ENCODE measurements around the gene SPTLC1.
"Not testable (repeated sequence)": the region's sequence is repeated elsewhere in the genome, so short reads cannot be mapped to it uniquely, and the experiment has no call there.

SPTLC1 gene

DNA sequence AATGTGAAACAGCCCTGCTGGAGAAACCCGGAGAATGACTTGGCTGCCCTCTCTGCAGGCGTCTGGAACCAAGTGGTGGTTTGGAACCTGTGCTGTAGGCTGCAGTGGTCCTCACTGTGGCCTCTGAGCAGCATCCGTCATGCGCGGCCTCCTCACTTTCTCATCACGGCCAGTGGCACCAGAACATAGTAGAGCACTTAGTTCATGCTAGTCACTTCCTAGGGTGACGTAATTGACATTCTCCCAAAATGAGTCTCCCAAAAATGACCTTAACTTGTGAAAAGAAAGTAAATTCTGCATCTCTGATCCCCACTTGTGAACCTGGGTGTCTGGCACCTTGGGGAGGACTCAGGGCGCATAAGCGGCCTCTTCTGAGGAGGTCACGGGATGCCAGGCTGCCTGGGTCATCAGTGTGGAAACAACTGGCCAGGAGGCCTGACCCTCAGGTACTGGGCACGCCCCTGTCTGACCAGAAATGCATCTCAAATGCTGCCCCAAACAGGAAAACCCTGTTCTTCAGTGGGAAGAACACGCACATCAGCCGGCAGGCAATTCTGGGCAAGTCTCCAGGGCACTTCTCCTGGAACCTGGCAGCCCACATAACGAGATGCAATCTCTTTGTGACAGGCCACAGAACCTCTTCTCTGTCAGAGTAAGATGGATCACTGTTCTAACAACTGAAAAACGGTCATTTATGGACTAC is 36.6 kb upstream of the SPTLC1 start:
- H3K27ac ChIP-seq (ENCODE audit: low read length), result peak overlapping the region; percentile 28
- H3K4me3 ChIP-seq (ENCODE audit: low read depth in 1 of 2, low read length in 2 of 2), result no peak overlapping the region
- H3K27me3 ChIP-seq (ENCODE audit: low read depth, low read length), result no peaks in the 10 kb centered on the region
- H3K9me3 ChIP-seq (ENCODE audit: control insufficient read depth in 1 of 2, low read length in 2 of 2), result no peaks in the 10 kb centered on the region
- H3K36me3 ChIP-seq (ENCODE audit: control insufficient read depth in 1 of 2, insufficient read depth in 2 of 2, low read length in 2 of 2), result peaks cover 0 to 4% of the 10 kb centered on the region in 2 donors
- H3K4me1 ChIP-seq (ENCODE audit: control insufficient read depth in 1 of 2, insufficient read depth in 2 of 2, low read length in 2 of 2), result peaks cover 0 to 28% of the 10 kb centered on the region in 2 donors

DNA sequence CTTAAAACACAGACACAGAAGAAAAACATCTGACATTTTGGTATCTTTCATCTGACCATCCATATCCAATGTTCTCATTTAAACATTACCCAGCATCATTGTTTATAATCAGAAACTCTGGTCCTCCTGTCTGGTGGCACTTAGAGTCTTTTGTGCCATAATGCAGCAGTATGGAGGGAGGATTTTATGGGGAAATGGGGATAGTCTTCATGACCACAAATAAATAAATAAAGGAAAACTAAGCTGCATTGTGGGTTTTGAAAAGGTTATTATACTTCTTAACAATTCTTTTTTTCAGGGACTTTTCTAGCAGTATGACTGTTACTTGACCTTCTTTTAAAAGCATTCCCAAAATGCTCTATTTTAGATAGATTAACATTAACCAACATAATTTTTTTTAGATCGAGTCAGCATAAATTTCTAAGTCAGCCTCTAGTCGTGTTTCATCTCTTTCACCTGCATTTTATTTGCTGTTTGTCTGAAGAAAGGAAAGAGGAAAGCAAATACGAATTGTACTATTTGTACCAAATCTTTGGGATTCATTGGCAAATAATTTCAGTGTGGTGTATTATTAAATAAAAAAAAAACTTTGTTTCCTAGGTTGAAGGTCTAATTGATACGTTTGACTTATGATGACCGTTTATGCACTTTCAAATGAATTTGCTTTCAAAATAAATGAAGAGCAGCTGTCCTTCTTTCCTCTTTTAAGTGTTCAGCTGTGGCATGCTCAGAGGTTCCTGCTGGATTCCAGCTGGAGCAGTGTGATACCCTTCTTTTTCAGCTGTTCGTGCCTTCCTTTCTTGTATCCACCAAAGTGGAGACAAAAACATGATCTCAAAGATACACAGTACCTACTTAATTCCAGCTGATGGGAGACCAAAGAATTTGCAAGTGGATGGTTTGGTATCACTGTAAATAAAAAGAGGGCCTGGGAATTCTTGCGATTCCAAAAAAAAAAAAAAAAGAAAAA is 35.6 kb upstream of the SPTLC1 start:
- H3K4me1 ChIP-seq (ENCODE audit: control insufficient read depth in 1 of 2, insufficient read depth in 2 of 2, low read length in 2 of 2), result peaks cover 0 to 36% of the 10 kb centered on the region in 2 donors
- H3K27me3 ChIP-seq (ENCODE audit: low read depth, low read length); H3K4me3 ChIP-seq (ENCODE audit: low read depth in 1 of 2, low read length in 2 of 2); H3K27ac ChIP-seq (ENCODE audit: low read length); H3K9me3 ChIP-seq (ENCODE audit: control insufficient read depth in 1 of 2, low read length in 2 of 2); H3K36me3 ChIP-seq (ENCODE audit: control insufficient read depth in 1 of 2, insufficient read depth in 2 of 2, low read length in 2 of 2): not testable (repeated sequence)

DNA sequence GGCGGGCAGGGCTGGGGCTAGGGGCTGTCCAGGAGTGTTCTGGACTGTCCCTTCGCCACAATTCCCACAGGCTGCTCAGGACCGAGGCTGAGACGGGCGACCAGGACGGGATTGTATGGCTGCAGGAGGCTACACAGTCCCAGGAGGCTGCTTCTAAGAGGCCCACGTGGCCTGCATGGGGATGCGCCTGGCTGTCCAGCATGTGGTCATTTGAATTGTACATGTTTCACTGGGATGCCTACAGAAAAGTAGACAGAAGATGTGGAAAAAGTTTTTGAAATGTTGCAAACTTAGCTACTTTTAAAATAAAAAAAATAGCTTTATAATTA is 32.6 kb upstream of the SPTLC1 start:
- Histone ChIP-seq H3K36me3 (ENCODE audit: control insufficient read depth in 1 of 2, insufficient read depth in 2 of 2, low read length in 2 of 2) (peaks cover 0 to 4% of the 10 kb centered on the region in 2 donors), H3K4me1 (ENCODE audit: control insufficient read depth in 1 of 2, insufficient read depth in 2 of 2, low read length in 2 of 2) (peaks cover 0 to 23% of the 10 kb centered on the region in 2 donors), H3K27me3 (ENCODE audit: low read depth, low read length) (no peaks in the 10 kb centered on the region), H3K27ac (ENCODE audit: low read length) (no peak overlapping the region), H3K9me3 (ENCODE audit: control insufficient read depth in 1 of 2, low read length in 2 of 2) (no peaks in the 10 kb centered on the region), H3K4me3 (ENCODE audit: low read depth in 1 of 2, low read length in 2 of 2) (no peak overlapping the region)

DNA sequence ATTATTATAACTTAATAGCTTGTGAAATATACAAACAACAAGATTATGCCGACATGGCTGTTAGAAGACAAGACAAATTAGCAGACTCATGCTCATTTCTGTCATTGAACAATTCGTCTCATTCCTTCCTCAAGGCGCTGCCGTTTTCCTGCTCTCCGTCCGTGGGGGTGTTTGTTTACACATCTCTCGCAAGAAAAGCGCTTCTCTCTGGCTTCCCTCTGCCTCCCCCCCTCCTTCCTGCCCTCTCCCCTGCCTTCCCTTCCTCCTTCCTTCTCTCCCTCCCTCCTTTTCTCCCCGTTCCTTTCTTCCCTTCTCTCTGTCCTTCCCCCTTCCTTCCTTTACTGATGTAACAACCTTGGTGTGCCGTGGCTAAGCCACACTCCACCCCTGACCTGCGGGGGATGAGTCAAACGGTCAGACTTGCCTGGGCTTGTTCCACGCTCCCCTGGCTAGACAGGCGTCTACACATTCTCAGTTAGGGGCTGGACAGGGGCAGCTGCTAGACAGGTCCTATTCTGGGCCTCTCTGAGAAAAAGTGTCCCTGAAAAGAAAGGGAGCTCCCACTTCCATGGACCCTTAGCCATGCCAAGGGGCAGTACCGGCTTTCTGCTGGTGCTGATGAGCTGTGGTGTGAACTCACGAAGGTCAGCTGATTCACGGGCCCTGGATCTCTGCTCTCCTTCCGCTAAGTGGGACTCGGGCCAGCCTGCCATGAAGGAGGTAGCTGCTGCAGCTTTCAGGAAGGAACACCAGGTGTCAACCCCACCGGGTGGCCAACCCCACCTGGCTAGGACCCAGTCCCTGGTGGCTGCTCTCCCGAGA is 32.0 kb upstream of the SPTLC1 start:
- H3K27ac ChIP-seq (ENCODE audit: low read length), result no peak overlapping the region
- peaks cover 0 to 4% of the 10 kb centered on the region in 2 donors for H3K36me3 ChIP-seq (ENCODE audit: control insufficient read depth in 1 of 2, insufficient read depth in 2 of 2, low read length in 2 of 2)
- no peaks in the 10 kb centered on the region for H3K27me3 ChIP-seq (ENCODE audit: low read depth, low read length)
- peak overlapping the region in 1 of 2 donors; percentile 8 for H3K4me3 ChIP-seq (ENCODE audit: low read depth in 1 of 2, low read length in 2 of 2)
- peaks cover 0 to 17% of the 10 kb centered on the region in 2 donors for H3K4me1 ChIP-seq (ENCODE audit: control insufficient read depth in 1 of 2, insufficient read depth in 2 of 2, low read length in 2 of 2)
- H3K9me3 ChIP-seq (ENCODE audit: control insufficient read depth in 1 of 2, low read length in 2 of 2), result no peaks in the 10 kb centered on the region

DNA sequence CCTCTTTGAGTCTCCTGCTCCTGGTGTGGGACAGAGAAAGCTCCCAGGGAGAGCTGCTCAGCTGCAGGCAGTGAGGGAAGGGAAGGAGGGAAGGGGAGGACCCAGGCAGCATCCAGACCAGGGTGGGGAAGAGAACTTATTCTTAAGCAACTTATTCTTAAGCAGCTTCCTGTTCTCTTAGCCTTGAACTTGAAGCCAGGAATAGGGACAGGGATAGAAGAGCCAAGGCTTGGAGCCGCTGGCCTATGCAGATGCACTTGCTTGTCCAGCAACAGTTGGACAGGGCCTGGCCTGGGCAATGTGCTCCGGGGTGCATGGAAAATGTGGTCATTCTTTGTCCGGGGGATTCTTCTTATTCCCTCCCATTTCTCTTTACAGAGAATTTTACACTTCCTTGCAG is 31.4 kb upstream of the SPTLC1 start:
- peak overlapping the region; percentile 43 for H3K27ac ChIP-seq (ENCODE audit: low read length)
- peaks cover 0 to 4% of the 10 kb centered on the region in 2 donors for H3K36me3 ChIP-seq (ENCODE audit: control insufficient read depth in 1 of 2, insufficient read depth in 2 of 2, low read length in 2 of 2)

DNA sequence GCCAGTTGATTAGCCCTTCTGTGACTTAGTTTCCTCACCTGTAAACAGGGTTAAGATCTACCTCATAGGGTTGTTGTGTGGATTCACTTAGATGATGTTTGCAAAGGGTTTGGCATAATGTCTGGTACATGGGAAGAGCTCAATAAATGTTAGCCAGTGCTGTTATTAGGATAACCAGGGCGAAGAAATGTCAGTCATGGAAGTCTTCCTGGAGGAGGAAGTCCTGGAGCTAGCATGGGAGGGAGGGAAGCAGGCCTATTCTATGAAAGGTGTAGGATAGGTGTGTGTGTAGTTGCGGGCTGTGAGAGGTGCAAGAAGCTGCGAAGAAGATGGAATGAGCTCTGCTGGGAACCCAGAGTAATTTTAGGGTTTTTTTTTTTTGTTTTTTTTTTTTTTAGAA is 30.6 kb upstream of the SPTLC1 start:
- H3K27ac ChIP-seq (ENCODE audit: low read length); H3K9me3 ChIP-seq (ENCODE audit: control insufficient read depth in 1 of 2, low read length in 2 of 2); H3K36me3 ChIP-seq (ENCODE audit: control insufficient read depth in 1 of 2, insufficient read depth in 2 of 2, low read length in 2 of 2); H3K27me3 ChIP-seq (ENCODE audit: low read depth, low read length); H3K4me3 ChIP-seq (ENCODE audit: low read depth in 1 of 2, low read length in 2 of 2): not testable (repeated sequence)
- H3K4me1 ChIP-seq (ENCODE audit: control insufficient read depth in 1 of 2, insufficient read depth in 2 of 2, low read length in 2 of 2), result peaks cover 0 to 25% of the 10 kb centered on the region in 2 donors

More for the DNA sequence above, 31.4 kb upstream of the SPTLC1 start:
- H3K4me3 ChIP-seq (ENCODE audit: low read depth in 1 of 2, low read length in 2 of 2), result peak overlapping the region in 1 of 2 donors; percentile 8
- no peaks in the 10 kb centered on the region for H3K27me3 ChIP-seq (ENCODE audit: low read depth, low read length)
- no peaks in the 10 kb centered on the region for H3K9me3 ChIP-seq (ENCODE audit: control insufficient read depth in 1 of 2, low read length in 2 of 2)
- H3K4me1 ChIP-seq (ENCODE audit: control insufficient read depth in 1 of 2, insufficient read depth in 2 of 2, low read length in 2 of 2), result peaks cover 0 to 17% of the 10 kb centered on the region in 2 donors

DNA sequence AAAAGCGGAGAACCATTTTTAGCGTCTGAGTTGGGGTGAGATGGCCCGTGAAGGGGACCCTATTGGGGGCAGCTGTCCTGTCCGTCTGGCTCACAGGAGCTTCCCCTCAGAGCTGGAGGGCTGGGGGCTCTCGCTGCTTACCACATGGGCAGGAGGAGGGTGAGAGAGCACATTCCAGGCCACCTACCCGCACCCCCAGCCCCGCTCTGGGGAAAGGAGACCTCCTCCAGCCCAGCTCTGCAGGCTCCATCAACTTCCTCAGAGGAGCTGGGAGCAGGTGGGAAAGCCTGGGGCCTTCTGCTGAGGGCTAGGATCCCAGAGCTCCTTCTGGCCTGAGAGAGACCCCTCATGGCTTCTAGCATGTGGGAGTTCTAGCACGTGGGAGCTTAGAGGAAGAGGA is 27.1 kb upstream of the SPTLC1 start:
- Histone ChIP-seq H3K27me3 (ENCODE audit: low read depth, low read length) (no peaks in the 10 kb centered on the region), H3K4me1 (ENCODE audit: control insufficient read depth in 1 of 2, insufficient read depth in 2 of 2, low read length in 2 of 2) (peaks cover 4 to 27% of the 10 kb centered on the region in 2 donors), H3K9me3 (ENCODE audit: control insufficient read depth in 1 of 2, low read length in 2 of 2) (no peaks in the 10 kb centered on the region), H3K4me3 (ENCODE audit: low read depth in 1 of 2, low read length in 2 of 2) (no peak overlapping the region), H3K36me3 (ENCODE audit: control insufficient read depth in 1 of 2, insufficient read depth in 2 of 2, low read length in 2 of 2) (no peaks in the 10 kb centered on the region), H3K27ac (ENCODE audit: low read length) (no peak overlapping the region)

DNA sequence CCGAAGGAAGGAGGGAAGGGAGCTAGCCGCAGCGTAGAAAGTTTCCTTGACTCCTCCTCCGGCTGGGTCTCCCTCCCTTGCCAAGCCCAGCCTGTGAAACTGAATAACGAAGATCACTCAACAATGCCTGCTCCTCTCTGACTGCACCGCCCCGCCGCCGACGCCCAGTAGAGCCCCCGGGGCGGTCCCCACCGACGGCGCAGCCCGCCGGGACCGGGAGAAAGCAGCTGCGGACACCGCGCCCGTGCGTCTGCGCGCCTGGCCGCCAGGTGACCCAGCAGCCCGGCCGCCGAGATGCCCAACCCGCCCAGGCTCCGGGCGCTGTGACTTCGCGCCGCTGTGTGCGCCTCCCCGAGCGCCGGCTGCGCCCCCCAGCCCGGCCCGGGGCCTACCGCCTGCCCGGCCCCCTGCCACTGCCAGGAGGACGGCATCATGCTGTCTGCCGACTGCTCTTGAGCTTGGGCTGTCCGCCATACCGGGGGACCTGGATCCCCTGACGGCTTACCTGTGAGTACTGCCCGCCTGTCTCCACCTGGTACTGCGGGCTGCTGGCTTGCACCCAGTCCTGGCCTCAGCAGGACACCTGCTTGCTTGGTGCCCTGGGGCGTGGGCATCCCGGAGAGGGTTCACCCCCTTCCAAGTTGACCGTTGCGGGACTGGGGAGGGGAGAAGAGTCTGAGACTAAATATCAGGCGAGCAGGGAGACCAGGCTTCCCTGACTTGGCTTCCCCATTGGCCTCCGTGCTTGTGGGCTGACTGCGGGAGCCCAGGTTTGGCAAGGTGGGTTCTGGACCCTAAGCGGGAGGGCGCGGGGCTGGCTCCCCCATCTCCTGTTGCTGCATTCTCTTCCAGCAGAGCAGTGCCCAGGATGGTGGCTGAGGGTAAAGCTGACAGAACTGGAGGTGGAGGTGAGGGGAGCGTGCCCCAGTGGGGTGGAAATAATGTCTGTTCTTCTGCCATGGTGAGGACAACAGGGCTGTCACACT is 26.2 kb upstream of the SPTLC1 start:
- Histone ChIP-seq H3K27ac (ENCODE audit: low read length) (no peak overlapping the region), H3K4me3 (ENCODE audit: low read depth in 1 of 2, low read length in 2 of 2) (peak overlapping the region; percentile 35 to 64)

DNA sequence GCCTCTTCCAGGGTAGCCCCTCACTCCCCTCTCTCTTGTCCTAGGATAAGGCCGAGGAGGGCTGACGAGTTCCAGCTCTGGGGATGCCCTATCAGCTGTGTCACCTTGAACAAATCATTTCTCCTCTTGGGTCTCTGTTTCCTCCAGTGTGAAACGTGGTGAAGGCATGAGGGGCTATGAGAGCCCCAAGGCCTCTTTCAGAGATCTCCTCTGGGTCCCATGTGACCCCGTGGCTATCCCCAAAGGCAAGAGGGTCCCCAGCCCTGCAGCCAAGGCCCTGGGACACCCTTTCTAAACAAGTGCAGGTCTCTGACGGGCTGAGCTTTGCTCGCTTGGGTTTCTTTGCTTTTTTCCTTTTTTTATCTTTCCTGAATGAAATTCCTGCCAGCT is 25.5 kb upstream of the SPTLC1 start:
- H3K27me3 ChIP-seq (ENCODE audit: low read depth, low read length), result no peaks in the 10 kb centered on the region
- H3K36me3 ChIP-seq (ENCODE audit: control insufficient read depth in 1 of 2, insufficient read depth in 2 of 2, low read length in 2 of 2), result no peaks in the 10 kb centered on the region
- no peaks in the 10 kb centered on the region for H3K9me3 ChIP-seq (ENCODE audit: control insufficient read depth in 1 of 2, low read length in 2 of 2)
- peaks cover 4 to 15% of the 10 kb centered on the region in 2 donors for H3K4me1 ChIP-seq (ENCODE audit: control insufficient read depth in 1 of 2, insufficient read depth in 2 of 2, low read length in 2 of 2)
- H3K27ac ChIP-seq (ENCODE audit: low read length), result no peak overlapping the region
- H3K4me3 ChIP-seq (ENCODE audit: low read depth in 1 of 2, low read length in 2 of 2), result peak overlapping the region; percentile 35 to 64

More for the DNA sequence above, 26.2 kb upstream of the SPTLC1 start:
- no peaks in the 10 kb centered on the region for H3K27me3 ChIP-seq (ENCODE audit: low read depth, low read length)
- no peaks in the 10 kb centered on the region for H3K36me3 ChIP-seq (ENCODE audit: control insufficient read depth in 1 of 2, insufficient read depth in 2 of 2, low read length in 2 of 2)
- H3K4me1 ChIP-seq (ENCODE audit: control insufficient read depth in 1 of 2, insufficient read depth in 2 of 2, low read length in 2 of 2), result peaks cover 4 to 19% of the 10 kb centered on the region in 2 donors
- no peaks in the 10 kb centered on the region for H3K9me3 ChIP-seq (ENCODE audit: control insufficient read depth in 1 of 2, low read length in 2 of 2)

DNA sequence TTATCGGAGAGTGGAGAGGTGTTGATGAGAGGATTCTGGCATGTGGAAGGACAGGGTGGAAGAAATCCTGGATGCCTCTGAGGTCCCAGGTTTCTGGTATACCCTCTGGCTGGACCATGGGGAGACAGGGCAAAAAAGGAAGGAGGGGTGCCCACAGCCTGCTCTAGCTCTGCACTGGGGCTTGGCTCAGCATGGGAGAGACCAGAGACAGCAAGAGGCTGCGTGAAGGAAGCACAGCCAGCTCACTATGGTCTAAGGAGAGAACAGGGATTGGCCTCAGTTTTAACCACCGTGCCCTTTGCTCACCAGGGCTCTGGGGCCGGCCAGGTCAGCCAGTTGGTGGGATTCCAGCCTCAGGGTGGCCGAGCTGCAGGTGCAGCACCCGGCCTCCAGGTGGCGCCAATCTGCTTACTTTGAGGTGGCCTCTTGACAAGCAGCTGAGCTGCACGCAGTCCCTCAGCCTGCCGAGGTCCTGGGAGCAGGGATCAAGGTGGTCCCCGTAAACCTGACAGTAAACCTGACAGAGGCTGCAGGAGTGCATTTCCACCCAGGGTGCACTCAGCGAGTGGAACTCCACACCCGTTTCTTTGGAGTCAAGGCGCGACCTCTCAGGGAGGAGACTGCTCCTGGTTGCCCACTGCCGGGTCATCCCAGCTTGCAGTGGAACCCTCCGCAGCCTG is 25.0 kb upstream of the SPTLC1 start:
- no peaks in the 10 kb centered on the region for H3K36me3 ChIP-seq (ENCODE audit: control insufficient read depth in 1 of 2, insufficient read depth in 2 of 2, low read length in 2 of 2)
- H3K9me3 ChIP-seq (ENCODE audit: control insufficient read depth in 1 of 2, low read length in 2 of 2), result no peaks in the 10 kb centered on the region
- H3K4me1 ChIP-seq (ENCODE audit: control insufficient read depth in 1 of 2, insufficient read depth in 2 of 2, low read length in 2 of 2), result peaks cover 4 to 15% of the 10 kb centered on the region in 2 donors
- no peak overlapping the region for H3K27ac ChIP-seq (ENCODE audit: low read length)
- no peaks in the 10 kb centered on the region for H3K27me3 ChIP-seq (ENCODE audit: low read depth, low read length)
- peak overlapping the region; percentile 35 to 64 for H3K4me3 ChIP-seq (ENCODE audit: low read depth in 1 of 2, low read length in 2 of 2)

Measured in muscle layer of duodenum (tissue), 2 donors.